Natural killer cell (primary cell): ENCODE data around the gene SPINT4. TPM values are rescaled to one million over a fixed set of nuclear protein-coding genes. Genes with fewer than 3 reads are reported as not detected.
"Not testable (repeated sequence)": the region's sequence is repeated elsewhere in the genome, so short reads cannot be mapped to it uniquely, and the experiment has no call there.

Source experiments
- ATAC-seq, 3 donors: fragments of 150-1000 bp in 2 of 3; fragments of 200-7000 bp in 1 of 3; cut with Tn5 transposase; 1 replicate in 1 of 3; 2 replicates in 2 of 3; pipeline ENCODE4 v1.10.0; 2021; ENCODE audit warnings: mild to moderate bottlenecking in 2 of 3, moderate library complexity in 2 of 3
- DNase-seq, 2 donors: peaks; one replicate each; pipeline versions ENCODE4 v3.0.0 to v3.0.0-alpha.2; 2013 to 2021; ENCODE audit warnings: mixed read lengths in 1 of 2
- H3K27ac ChIP-seq: one replicate; pipeline ENCODE4 v1.5.1; 2013; ENCODE audit warnings: mild to moderate bottlenecking, low read length
- H3K27me3 ChIP-seq: one replicate; pipeline ENCODE4 v1.6.1; 2013; ENCODE audit warnings: low read length; ENCODE audit not compliant: control insufficient read depth, insufficient read depth
- H3K36me3 ChIP-seq: one replicate; pipeline ENCODE4 v1.6.1; 2013; ENCODE audit warnings: low read length; ENCODE audit not compliant: control insufficient read depth, insufficient read depth
- H3K4me1 ChIP-seq: one replicate; pipeline ENCODE4 v1.6.1; 2013; ENCODE audit warnings: low read length; ENCODE audit not compliant: control insufficient read depth, insufficient read depth
- H3K4me3 ChIP-seq: one replicate; pipeline ENCODE4 v1.5.1; 2013; ENCODE audit warnings: low read length
- H3K9me3 ChIP-seq: one replicate; pipeline ENCODE4 v1.6.1; 2013; ENCODE audit warnings: low read length; ENCODE audit not compliant: control insufficient read depth, insufficient read depth
- H3K27ac Mint-ChIP-seq, 2 donors: one replicate each; pipeline ENCODE4 v1.8.0; 2022; ENCODE audit warnings: mild to moderate bottlenecking in 2 of 2, mixed read lengths in 2 of 2, moderate library complexity in 1 of 2
- H3K27me3 Mint-ChIP-seq, 2 donors: one replicate each; pipeline ENCODE4 v1.8.0; 2022; ENCODE audit warnings: low read depth in 2 of 2, mixed read lengths in 2 of 2
- H3K36me3 Mint-ChIP-seq: one replicate; pipeline ENCODE4 v1.8.0; 2022; ENCODE audit warnings: mixed read lengths
- H3K4me1 Mint-ChIP-seq, 2 donors: one replicate each; pipeline ENCODE4 v1.8.0; 2022; ENCODE audit warnings: mixed read lengths in 2 of 2
- H3K4me3 Mint-ChIP-seq: one replicate; pipeline ENCODE4 v1.8.0; 2022; ENCODE audit warnings: mild to moderate bottlenecking, moderate library complexity, mixed read lengths
- H3K9me3 Mint-ChIP-seq, 2 donors: one replicate each; pipeline ENCODE4 v1.8.0; 2022; ENCODE audit warnings: mixed read lengths in 2 of 2
- WGBS: methylation state at CpG from one replicate; pipeline ENCODE4 v1.1.7; 2013; ENCODE audit warnings: missing lambda C conversion rate; ENCODE audit not compliant: insufficient coverage; 5-methylcytosine and 5-hydroxymethylcytosine counted together
- intact Hi-C: fragments of 100-400 bp; cut with micrococcal nuclease; formaldehyde crosslinking; loops from one replicate; pipeline ENCODE4 v1.14.2; 2022
- total RNA-seq, 4 donors: library from RNA; stranded (reverse); fragments of 120-200 nt in 1 of 4; gene quantifications; one replicate each; pipeline versions ENCODE4 v1.2.3 to v1.2.4, GENCODE V29; 2013 to 2022
- TF ChIP-seq, protein P1 (sequence below): fragments of 200-600 bp; IDR thresholded peaks from one replicate; pipeline ENCODE4 v1.8.0; 2022; ENCODE audit warnings: antibody characterized with exemption

The SPINT4 gene
- total RNA-seq, 3 donors from 2014 or later (not counting 1 experiment from before 2014, with no cell fraction given), result not detected

DNA sequence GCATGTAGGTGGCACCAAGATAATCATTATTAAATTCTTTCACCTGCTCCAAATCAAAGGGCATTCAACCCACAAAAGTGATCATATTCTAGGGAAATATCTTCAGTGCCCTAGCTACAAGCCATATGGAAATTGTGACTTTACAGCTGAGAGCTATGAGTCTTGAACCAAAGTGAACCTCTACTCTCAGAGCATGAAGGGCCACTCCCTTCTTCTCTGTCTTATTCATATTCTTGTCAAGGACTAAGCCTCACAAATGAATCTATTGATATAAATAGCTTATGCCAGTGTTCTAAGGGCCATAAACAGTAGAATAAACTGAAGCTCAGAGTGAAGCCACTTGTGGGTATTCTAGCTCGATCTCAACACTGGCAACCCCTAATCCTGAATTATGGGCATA, 29.6 kb downstream of the SPINT4 start:
- TF ChIP-seq, protein P1, sequence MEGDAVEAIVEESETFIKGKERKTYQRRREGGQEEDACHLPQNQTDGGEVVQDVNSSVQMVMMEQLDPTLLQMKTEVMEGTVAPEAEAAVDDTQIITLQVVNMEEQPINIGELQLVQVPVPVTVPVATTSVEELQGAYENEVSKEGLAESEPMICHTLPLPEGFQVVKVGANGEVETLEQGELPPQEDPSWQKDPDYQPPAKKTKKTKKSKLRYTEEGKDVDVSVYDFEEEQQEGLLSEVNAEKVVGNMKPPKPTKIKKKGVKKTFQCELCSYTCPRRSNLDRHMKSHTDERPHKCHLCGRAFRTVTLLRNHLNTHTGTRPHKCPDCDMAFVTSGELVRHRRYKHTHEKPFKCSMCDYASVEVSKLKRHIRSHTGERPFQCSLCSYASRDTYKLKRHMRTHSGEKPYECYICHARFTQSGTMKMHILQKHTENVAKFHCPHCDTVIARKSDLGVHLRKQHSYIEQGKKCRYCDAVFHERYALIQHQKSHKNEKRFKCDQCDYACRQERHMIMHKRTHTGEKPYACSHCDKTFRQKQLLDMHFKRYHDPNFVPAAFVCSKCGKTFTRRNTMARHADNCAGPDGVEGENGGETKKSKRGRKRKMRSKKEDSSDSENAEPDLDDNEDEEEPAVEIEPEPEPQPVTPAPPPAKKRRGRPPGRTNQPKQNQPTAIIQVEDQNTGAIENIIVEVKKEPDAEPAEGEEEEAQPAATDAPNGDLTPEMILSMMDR, result no peak
- H3K27me3 Mint-ChIP-seq, result peaks cover 20 to 43% of the 10 kb centered on the region in 2 donors
- no peaks in the 10 kb centered on the region for H3K4me1 Mint-ChIP-seq
- no peaks in the 10 kb centered on the region for H3K9me3 ChIP-seq
- H3K36me3 ChIP-seq, result no peaks in the 10 kb centered on the region
- DNase-seq (no peak), ATAC-seq (no peak)
- 94% methylated on average over 1 of the region's 1 CpG for WGBS
- H3K27ac Mint-ChIP-seq, result no peak overlapping the region
- H3K4me3 Mint-ChIP-seq, result no peak overlapping the region
- no peaks in the 10 kb centered on the region for H3K9me3 Mint-ChIP-seq
- H3K27ac ChIP-seq, result no peak overlapping the region
- no peaks in the 10 kb centered on the region for H3K36me3 Mint-ChIP-seq
- no peak overlapping the region for H3K4me3 ChIP-seq
- H3K4me1 ChIP-seq, result no peaks in the 10 kb centered on the region
- peaks cover 3% of the 10 kb centered on the region for H3K27me3 ChIP-seq
- intact Hi-C loops, result no loop called here

GRCh38 chr20:45752746-45753145, 30.6 kb downstream of the SPINT4 start:
- ATAC-seq (no peak), DNase-seq (no peak)
- Mint-ChIP-seq H3K4me3 (no peak overlapping the region), H3K27ac (no peak overlapping the region), H3K9me3 (no peaks in the 10 kb centered on the region), H3K36me3 (no peaks in the 10 kb centered on the region), H3K27me3 (peaks cover 13 to 35% of the 10 kb centered on the region in 2 donors), H3K4me1 (no peaks in the 10 kb centered on the region)
- Histone ChIP-seq H3K4me1 (no peaks in the 10 kb centered on the region), H3K36me3 (no peaks in the 10 kb centered on the region), H3K27me3 (peaks cover 3% of the 10 kb centered on the region), H3K27ac (no peak overlapping the region), H3K9me3 (no peaks in the 10 kb centered on the region), H3K4me3 (no peak overlapping the region)
- intact Hi-C loops, result no loop called here
- 76% methylated on average over 3 of the region's 3 CpGs for WGBS
- TF ChIP-seq, protein P1, result no peak

DNA sequence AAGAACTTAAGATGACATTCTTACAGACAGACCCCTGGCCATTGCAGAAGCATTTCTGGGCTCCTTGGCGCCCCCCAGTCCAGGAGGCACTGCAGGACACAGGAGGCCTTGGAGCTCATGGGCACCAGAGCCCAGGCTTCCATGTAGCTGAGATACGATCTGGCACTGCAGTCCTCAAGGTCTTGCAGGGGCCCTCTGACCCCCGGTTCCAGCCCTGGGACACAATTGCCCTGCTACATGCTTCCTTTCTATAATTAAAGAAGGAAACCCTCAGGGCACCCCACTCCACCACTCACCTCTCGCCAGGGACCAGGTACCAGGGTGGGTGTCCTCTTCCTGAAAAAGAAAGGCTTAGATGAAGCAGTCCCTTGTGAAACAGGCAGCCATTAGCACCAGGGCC, 35.9 kb downstream of the SPINT4 start:
- no peak overlapping the region for H3K27ac Mint-ChIP-seq
- no peaks in the 10 kb centered on the region for H3K36me3 ChIP-seq
- intact Hi-C loops, result no loop called here
- 79% methylated on average over 4 of the region's 4 CpGs for WGBS
- peaks cover 7 to 12% of the 10 kb centered on the region in 2 donors for H3K27me3 Mint-ChIP-seq
- TF ChIP-seq, protein P1, result no peak
- ATAC-seq (peak in 1 of 3 donors; percentile 24), DNase-seq (no peak)
- H3K27ac ChIP-seq, result no peak overlapping the region
- H3K4me3 ChIP-seq, result no peak overlapping the region
- H3K9me3 ChIP-seq, result no peaks in the 10 kb centered on the region
- no peaks in the 10 kb centered on the region for H3K9me3 Mint-ChIP-seq
- H3K4me3 Mint-ChIP-seq, result no peak overlapping the region
- H3K36me3 Mint-ChIP-seq, result no peaks in the 10 kb centered on the region
- no peaks in the 10 kb centered on the region for H3K4me1 ChIP-seq
- no peaks in the 10 kb centered on the region for H3K4me1 Mint-ChIP-seq
- H3K27me3 ChIP-seq, result no peaks in the 10 kb centered on the region

DNA sequence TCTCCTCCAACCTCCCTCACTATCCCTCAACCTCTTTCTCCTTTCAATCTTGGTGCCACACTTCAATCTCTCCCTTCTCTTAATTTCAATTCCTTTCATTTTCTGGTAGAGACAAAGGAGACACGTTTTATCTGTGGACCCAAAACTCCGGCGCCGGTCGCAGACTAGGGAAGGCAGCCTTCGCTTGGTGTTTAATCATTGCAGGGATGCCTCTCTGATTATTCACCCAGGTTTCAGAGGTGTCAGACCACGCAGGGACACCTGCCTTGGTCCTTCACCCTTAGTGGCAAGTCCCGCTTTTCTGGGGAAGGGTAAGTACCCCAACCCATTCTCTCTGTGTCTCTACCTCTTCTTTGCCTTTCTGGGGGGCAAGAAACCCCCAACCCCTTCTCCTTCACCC, 37.8 kb downstream of the SPINT4 start:
- peaks cover 8 to 11% of the 10 kb centered on the region in 2 donors for H3K27me3 Mint-ChIP-seq
- H3K27ac Mint-ChIP-seq, H3K9me3 Mint-ChIP-seq, H3K4me1 Mint-ChIP-seq, H3K4me3 ChIP-seq, DNase-seq, H3K9me3 ChIP-seq, H3K27ac ChIP-seq, H3K4me3 Mint-ChIP-seq, H3K27me3 ChIP-seq, H3K36me3 Mint-ChIP-seq, H3K4me1 ChIP-seq, ATAC-seq, H3K36me3 ChIP-seq, intact Hi-C loops: not testable (repeated sequence)
- WGBS, result 77% methylated on average over 3 of the region's 8 CpGs

- H3K27ac Mint-ChIP-seq, H3K4me1 ChIP-seq, ATAC-seq, H3K36me3 ChIP-seq, intact Hi-C loops, H3K36me3 Mint-ChIP-seq, H3K27ac ChIP-seq, H3K9me3 ChIP-seq, H3K4me3 Mint-ChIP-seq, H3K27me3 Mint-ChIP-seq, H3K4me3 ChIP-seq, H3K4me1 Mint-ChIP-seq, H3K9me3 Mint-ChIP-seq, DNase-seq, H3K27me3 ChIP-seq: not testable (repeated sequence)
- 97% methylated on average over 11 of the region's 12 CpGs for WGBS
These were observed 39.8 kb downstream of the SPINT4 start for GRCh38 chr20:45761966-45762365.

DNA sequence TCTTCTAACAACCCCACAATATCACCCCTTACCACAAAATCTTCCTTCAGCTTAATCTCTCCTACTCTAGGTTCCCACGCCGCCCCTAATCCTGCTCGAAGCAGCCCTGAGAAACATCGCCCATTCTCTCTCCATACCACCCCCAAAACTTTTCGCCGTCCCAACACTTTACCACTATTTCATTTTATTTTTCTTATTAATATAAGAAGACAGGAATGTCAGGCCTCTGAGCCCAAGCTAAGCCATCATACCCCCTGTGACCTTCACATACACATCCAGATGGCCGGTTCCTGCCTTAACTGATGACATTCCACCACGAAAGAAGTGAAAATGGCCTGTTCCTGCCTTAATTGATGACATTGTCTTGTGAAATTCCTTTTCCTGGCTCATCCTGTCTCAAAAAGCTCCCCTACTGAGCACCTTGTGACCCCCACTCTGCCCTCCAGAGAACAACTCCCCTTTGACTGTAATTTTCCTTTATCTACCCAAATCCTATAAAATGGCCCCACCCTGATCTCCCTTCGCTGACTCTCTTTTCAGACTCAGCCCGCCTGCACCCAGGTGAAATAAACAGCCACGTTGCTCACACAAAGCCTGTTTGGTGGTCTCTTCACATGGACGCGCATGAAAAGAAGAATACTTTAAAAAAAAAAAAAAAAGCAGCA, 42.6 kb downstream of the SPINT4 start:
- H3K36me3 ChIP-seq, DNase-seq, H3K4me1 ChIP-seq, H3K4me3 Mint-ChIP-seq, H3K27ac Mint-ChIP-seq, H3K4me1 Mint-ChIP-seq, ATAC-seq, H3K4me3 ChIP-seq, H3K9me3 Mint-ChIP-seq, H3K27ac ChIP-seq, H3K36me3 Mint-ChIP-seq, H3K9me3 ChIP-seq, H3K27me3 Mint-ChIP-seq, intact Hi-C loops, H3K27me3 ChIP-seq: not testable (repeated sequence)
- WGBS, result 95% methylated on average over 11 of the region's 13 CpGs
